Rectal smooth muscle tissue (tissue), 1 donor: ENCODE measurements around the gene SGCG.

ENCODE experiments used
- H3K27ac ChIP-seq: one replicate; pipeline ENCODE4 v1.7.0; 2013; ENCODE audit warnings: low read depth, low read length, inconsistent platforms
- H3K27me3 ChIP-seq: one replicate; pipeline ENCODE4 v1.7.0; 2013; ENCODE audit warnings: low read length; ENCODE audit not compliant: control insufficient read depth, insufficient read depth
- H3K36me3 ChIP-seq: one replicate; pipeline ENCODE4 v1.7.0; 2013; ENCODE audit warnings: low read length; ENCODE audit not compliant: control insufficient read depth, insufficient read depth
- H3K4me1 ChIP-seq: one replicate; pipeline ENCODE4 v1.7.0; 2013; ENCODE audit warnings: low read length; ENCODE audit not compliant: control insufficient read depth, insufficient read depth
- H3K4me3 ChIP-seq: one replicate; pipeline ENCODE4 v1.7.0; 2013; ENCODE audit warnings: low read length
- H3K9ac ChIP-seq: one replicate; pipeline ENCODE4 v1.7.0; 2013; ENCODE audit warnings: low read length

SGCG gene

GRCh38 chr13:23320926-23321534, 140.3 kb downstream of the SGCG start:
- Histone ChIP-seq H3K27me3 (no peaks in the 10 kb centered on the region), H3K36me3 (no peaks in the 10 kb centered on the region), H3K4me1 (peaks cover 6% of the 10 kb centered on the region), H3K27ac (no peak overlapping the region), H3K4me3 (no peak overlapping the region), H3K9ac (no peak overlapping the region)

GRCh38 chr13:23321535-23322241, 140.9 kb downstream of the SGCG start:
- Histone ChIP-seq H3K36me3 (no peaks in the 10 kb centered on the region), H3K4me3 (peak overlapping the region; percentile 47), H3K4me1 (peaks cover 6% of the 10 kb centered on the region), H3K27me3 (no peaks in the 10 kb centered on the region), H3K27ac (no peak overlapping the region), H3K9ac (no peak overlapping the region)

DNA sequence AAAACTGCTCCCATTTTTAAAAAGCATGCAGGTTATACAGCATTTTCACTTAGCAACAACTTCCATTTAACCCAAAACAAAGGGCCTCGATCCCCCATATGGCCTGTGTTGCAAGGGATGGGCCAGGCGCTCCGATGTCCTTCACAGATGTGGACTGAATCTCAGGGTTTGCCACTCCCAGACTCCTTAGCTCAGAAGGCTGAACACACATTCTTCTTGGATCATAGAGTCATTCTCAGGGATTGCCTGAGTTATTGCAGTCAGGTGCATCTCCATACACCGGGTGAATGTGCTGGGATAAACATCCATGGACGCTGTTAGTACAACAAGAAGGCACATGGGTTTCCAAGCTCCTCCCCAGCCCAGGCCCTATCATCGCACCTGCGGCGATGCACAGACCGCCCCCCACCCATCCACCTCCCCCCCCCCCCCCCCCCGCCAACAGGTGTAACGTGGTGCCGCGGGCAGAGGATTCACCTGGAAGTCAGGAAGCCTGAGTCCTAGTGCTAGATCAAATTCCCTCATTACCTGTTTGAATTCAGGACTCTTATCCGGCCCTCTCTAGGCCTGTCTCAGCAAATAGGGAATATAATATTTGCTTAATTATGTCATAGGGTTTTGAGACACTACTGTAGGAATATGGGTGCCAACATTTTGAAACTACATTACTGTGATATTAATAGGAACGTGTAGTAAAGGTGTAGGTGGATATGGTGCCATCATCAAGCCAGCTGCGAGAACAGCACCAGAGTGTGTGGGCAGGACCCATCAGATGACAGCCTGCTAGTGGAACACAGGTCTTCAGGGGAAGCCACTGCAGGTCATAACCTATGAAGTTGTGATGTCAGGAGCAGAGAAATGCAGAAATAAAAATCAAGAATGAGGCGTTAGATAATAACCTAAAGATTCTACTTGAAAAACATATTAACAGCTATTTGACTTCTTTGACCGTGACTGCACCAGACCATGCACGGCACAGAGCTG, 141.9 kb downstream of the SGCG start:
- Histone ChIP-seq H3K4me1 (peaks cover 6% of the 10 kb centered on the region), H3K27ac (no peak overlapping the region), H3K36me3 (no peaks in the 10 kb centered on the region), H3K9ac (no peak overlapping the region), H3K27me3 (no peaks in the 10 kb centered on the region), H3K4me3 (no peak overlapping the region)

GRCh38 chr13:23323946-23324709, 143.3 kb downstream of the SGCG start:
- no peak overlapping the region for H3K27ac ChIP-seq
- no peaks in the 10 kb centered on the region for H3K36me3 ChIP-seq
- H3K4me1 ChIP-seq: peaks cover 6% of the 10 kb centered on the region
- H3K9ac ChIP-seq: no peak overlapping the region
- H3K4me3 ChIP-seq: no peak overlapping the region
- no peaks in the 10 kb centered on the region for H3K27me3 ChIP-seq

DNA sequence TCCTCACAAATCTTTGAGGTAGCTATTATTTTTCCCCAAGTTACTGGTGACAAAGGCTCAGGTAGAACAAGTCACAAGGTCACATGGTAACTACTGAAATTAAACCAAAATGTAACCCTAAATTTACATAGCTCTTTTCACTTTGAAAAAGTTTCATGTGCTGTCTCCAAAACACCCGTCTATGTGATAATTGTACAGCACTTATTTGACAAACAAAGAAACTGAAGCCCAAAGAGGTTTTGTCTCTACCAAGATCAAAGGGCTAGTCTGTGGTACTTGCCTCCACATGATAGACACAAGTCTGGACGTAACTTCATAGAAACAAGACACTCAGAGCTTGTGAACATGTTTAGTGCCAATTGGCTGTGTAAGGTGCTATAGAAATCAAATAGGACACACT, 144.4 kb downstream of the SGCG start:
- Histone ChIP-seq H3K27ac (no peak overlapping the region), H3K9ac (no peak overlapping the region), H3K27me3 (no peaks in the 10 kb centered on the region)

DNA sequence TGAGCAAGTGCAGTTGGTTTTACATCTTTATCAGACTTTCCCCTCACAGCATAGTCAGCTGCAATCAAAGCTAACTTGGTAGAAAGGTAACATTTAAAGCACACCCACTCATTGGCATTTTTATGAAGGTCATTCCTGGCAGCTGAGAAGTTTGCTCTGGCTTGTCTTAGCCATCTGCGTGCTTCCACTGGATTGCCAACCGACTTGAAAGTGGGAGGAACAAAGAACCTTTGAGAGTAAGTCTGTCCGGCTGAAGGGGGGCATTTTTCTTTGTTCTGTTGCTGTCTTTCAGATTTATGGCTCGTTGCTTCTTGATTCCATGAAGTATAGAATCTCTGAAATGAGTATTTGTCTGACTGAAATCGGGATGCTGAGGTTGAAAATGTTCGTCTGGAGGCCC, 149.6 kb downstream of the SGCG start:
- H3K4me3 ChIP-seq: no peak overlapping the region
- no peaks in the 10 kb centered on the region for H3K36me3 ChIP-seq
- H3K9ac ChIP-seq: no peak overlapping the region
- H3K27ac ChIP-seq: no peak overlapping the region
- no peaks in the 10 kb centered on the region for H3K4me1 ChIP-seq
- H3K27me3 ChIP-seq: no peaks in the 10 kb centered on the region

More for the DNA sequence above, 144.4 kb downstream of the SGCG start:
- no peaks in the 10 kb centered on the region for H3K36me3 ChIP-seq
- H3K4me1 ChIP-seq: peaks cover 6% of the 10 kb centered on the region
- no peak overlapping the region for H3K4me3 ChIP-seq

- Histone ChIP-seq H3K36me3 (no peaks in the 10 kb centered on the region), H3K9ac (no peak overlapping the region), H3K27ac (no peak overlapping the region), H3K27me3 (no peaks in the 10 kb centered on the region), H3K4me1 (no peaks in the 10 kb centered on the region), H3K4me3 (no peak overlapping the region)
These were observed 158.4 kb downstream of the SGCG start for GRCh38 chr13:23339225-23339624.

DNA sequence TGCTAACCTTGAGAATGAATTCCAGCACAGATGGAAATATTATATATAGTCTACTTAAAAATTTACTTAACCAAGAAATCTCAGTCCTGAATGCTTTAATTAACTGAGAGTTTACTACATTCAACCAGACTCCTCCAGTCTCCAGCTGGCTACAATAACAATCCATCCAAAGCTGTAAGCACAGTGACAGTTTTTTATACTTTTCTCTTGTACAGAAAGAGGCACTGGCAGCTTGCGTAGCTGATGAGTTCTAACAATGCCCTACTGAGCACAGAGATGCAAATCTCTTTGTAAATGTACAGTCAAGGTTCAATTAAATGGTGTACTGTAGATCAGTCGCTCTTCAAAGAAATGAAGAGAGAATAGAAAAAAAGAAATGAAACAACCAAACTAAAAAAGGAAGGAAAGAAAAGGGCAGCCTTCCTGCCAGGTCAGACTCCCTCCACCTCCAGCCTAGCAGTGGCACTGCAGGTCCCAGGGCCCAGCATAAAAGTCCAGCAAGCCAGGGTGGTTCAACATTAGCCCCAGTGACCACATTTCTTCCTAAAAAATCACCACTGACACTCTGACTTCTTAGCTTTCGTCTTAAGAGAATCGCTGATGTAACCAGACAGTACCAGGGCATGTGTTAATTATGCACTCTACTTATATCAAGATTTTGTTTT, 164.3 kb downstream of the SGCG start:
- Histone ChIP-seq H3K4me3 (no peak overlapping the region), H3K9ac (no peak overlapping the region), H3K27ac (no peak overlapping the region), H3K4me1 (peaks cover 6% of the 10 kb centered on the region), H3K36me3 (no peaks in the 10 kb centered on the region), H3K27me3 (no peaks in the 10 kb centered on the region)

GRCh38 chr13:23347601-23348000, 166.8 kb downstream of the SGCG start:
- H3K27ac ChIP-seq: no peak overlapping the region
- H3K36me3 ChIP-seq: no peaks in the 10 kb centered on the region
- peaks cover 6% of the 10 kb centered on the region for H3K4me1 ChIP-seq
- no peak overlapping the region for H3K4me3 ChIP-seq
- no peaks in the 10 kb centered on the region for H3K27me3 ChIP-seq
- H3K9ac ChIP-seq: no peak overlapping the region

DNA sequence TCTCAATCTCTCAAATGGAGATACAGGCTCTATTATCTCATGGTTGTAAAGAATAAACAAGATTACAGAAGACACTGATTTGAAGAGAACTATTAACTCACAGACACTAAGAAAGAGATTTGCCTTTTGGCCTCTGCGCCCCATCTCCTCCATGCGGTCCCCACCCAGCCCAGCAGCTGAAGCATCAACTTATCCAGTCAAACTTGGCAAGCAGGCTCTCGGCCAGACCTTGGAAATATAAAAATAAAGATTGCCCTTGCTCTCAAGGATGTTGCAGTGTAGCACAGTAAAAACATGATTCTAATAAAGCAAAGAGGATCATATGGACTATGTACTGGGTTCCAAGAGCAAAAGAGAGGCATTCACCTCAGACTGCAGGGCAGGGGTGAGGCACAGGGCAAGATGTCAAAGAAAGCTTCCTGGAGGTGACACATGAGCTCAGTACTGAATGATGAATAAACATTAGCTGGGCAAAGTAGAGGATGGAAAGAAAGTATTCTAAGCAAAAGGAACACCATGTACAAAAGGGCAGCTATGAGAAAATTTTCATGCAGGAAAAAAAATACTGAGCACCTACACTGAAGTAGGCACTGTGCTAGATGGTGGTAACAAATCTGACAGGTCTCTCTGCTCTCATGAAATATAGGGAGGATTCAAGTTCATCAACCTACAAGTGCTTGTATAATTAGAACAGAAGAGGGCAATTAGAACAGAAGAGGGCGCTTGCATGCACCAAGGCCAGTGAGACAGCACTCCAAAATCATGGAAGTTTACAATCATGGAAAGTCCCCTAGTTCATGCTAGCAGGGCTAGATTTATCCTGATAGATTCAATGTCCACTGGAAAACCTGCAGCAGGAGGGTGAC, 167.7 kb downstream of the SGCG start:
- Histone ChIP-seq H3K4me3 (no peak overlapping the region), H3K27me3 (no peaks in the 10 kb centered on the region), H3K4me1 (peaks cover 6% of the 10 kb centered on the region), H3K27ac (no peak overlapping the region), H3K36me3 (no peaks in the 10 kb centered on the region), H3K9ac (no peak overlapping the region)
